Lower leg skin (tissue), 3 donors: ENCODE measurements around the gene DRD1.

ENCODE experiments used
- POLR2A ChIP-seq, 2 donors: fragments of 450-650 bp; IDR thresholded peaks; one replicate each; pipeline ENCODE4 v1.6.1; 2016 to 2017; ENCODE audit warnings: antibody characterized with exemption in 2 of 2, mild to moderate bottlenecking in 1 of 2, moderate library complexity in 1 of 2
- TF ChIP-seq, protein P1 (sequence below), 3 donors: fragments of 450-650 bp; IDR thresholded peaks; one replicate each; pipeline ENCODE4 v1.5.1; 2016; ENCODE audit warnings: antibody characterized with exemption in 3 of 3, mild to moderate bottlenecking in 3 of 3, moderate library complexity in 2 of 3

DNA sequence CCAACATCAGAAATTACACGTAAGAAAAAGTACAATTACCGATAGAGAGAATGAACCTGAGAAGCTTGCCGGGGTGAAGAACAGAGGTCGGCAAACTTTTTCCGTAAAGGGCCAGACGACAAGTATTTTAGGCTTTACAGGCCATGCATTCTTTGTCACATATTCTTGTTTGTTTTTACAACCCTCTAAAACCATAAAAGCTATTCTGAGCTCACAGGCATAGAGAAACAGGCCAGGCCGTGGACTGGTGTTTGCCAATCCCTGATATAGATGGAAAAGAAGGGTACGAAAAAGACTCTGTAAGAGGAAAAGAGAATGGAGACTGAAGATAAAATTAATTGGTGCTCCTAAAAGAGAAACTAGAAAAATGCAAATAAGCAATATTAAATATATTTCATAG, 49.7 kb upstream of the DRD1 start:
- TF ChIP-seq, protein P1, sequence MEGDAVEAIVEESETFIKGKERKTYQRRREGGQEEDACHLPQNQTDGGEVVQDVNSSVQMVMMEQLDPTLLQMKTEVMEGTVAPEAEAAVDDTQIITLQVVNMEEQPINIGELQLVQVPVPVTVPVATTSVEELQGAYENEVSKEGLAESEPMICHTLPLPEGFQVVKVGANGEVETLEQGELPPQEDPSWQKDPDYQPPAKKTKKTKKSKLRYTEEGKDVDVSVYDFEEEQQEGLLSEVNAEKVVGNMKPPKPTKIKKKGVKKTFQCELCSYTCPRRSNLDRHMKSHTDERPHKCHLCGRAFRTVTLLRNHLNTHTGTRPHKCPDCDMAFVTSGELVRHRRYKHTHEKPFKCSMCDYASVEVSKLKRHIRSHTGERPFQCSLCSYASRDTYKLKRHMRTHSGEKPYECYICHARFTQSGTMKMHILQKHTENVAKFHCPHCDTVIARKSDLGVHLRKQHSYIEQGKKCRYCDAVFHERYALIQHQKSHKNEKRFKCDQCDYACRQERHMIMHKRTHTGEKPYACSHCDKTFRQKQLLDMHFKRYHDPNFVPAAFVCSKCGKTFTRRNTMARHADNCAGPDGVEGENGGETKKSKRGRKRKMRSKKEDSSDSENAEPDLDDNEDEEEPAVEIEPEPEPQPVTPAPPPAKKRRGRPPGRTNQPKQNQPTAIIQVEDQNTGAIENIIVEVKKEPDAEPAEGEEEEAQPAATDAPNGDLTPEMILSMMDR (IDR thresholded peaks at IDR 0.05) = no peak
- TF ChIP-seq POLR2A (IDR thresholded peaks at IDR 0.05) = no peak
